Endodermal cell (in vitro differentiated cells): ENCODE results near the gene HIP1R. TPM values are rescaled to one million over a fixed set of nuclear protein-coding genes. Genes with fewer than 3 reads are reported as not detected.
"Not testable (repeated sequence)": the region's sequence is repeated elsewhere in the genome, so short reads cannot be mapped to it uniquely, and the experiment has no call there.

Experiments used
- DNase-seq: peaks from one replicate; pipeline ENCODE4 v3.0.0-alpha.2; 2017
- H3K27ac ChIP-seq: 2 replicates; pipeline ENCODE4 v1.5.1; 2013; ENCODE audit warnings: mild to moderate bottlenecking, low read depth, low read length, moderate library complexity
- H3K27me3 ChIP-seq: 2 replicates; pipeline ENCODE4 v1.6.1; 2013; ENCODE audit warnings: mild to moderate bottlenecking, low read length, moderate library complexity; ENCODE audit not compliant: insufficient read depth, control insufficient read depth, poor library complexity, severe bottlenecking
- H3K36me3 ChIP-seq: 2 replicates; pipeline ENCODE4 v1.7.0; 2013; ENCODE audit warnings: mild to moderate bottlenecking, low read length, moderate library complexity; ENCODE audit not compliant: control insufficient read depth, insufficient read depth
- H3K4me1 ChIP-seq: one replicate; pipeline ENCODE4 v1.7.0; 2013; ENCODE audit warnings: low read length; ENCODE audit not compliant: control insufficient read depth, insufficient read depth
- H3K4me3 ChIP-seq: 2 replicates; pipeline ENCODE4 v1.5.1; 2013; ENCODE audit warnings: mild to moderate bottlenecking, low read length, moderate library complexity
- H3K9ac ChIP-seq: 2 replicates; pipeline ENCODE4 v1.6.1; 2013; ENCODE audit warnings: mild to moderate bottlenecking, low read length, moderate library complexity; ENCODE audit not compliant: poor library complexity, severe bottlenecking; ENCODE audit errors: extremely low read depth
- H3K9me3 ChIP-seq: 2 replicates; pipeline ENCODE4 v1.6.1; 2013; ENCODE audit warnings: mild to moderate bottlenecking, low read length, moderate library complexity; ENCODE audit not compliant: control insufficient read depth
- H3K27ac Mint-ChIP-seq: 2 replicates; pipeline ENCODE4 v1.8.0; 2020; ENCODE audit warnings: mixed read lengths
- H3K27me3 Mint-ChIP-seq: 2 replicates; pipeline ENCODE4 v1.8.0; 2021; ENCODE audit warnings: mild to moderate bottlenecking, mixed read lengths; ENCODE audit not compliant: insufficient read depth
- H3K36me3 Mint-ChIP-seq: 2 replicates; pipeline ENCODE4 v1.8.0; 2020; ENCODE audit warnings: low read depth, mixed read lengths
- H3K4me1 Mint-ChIP-seq: 2 replicates; pipeline ENCODE4 v1.8.0; 2020; ENCODE audit warnings: mixed read lengths
- H3K4me3 Mint-ChIP-seq: 2 replicates; pipeline ENCODE4 v1.8.0; 2020; ENCODE audit warnings: mild to moderate bottlenecking, moderate library complexity, mixed read lengths
- H3K9me3 Mint-ChIP-seq: 2 replicates; pipeline ENCODE4 v1.8.0; 2020; ENCODE audit warnings: mild to moderate bottlenecking, mixed read lengths
- CTCF ChIP-seq: fragments of 200-600 bp; sonication (generic); conservative IDR thresholded peaks from 2 replicates; pipeline ENCODE4 v1.5.0; 2021; ENCODE audit warnings: antibody characterized with exemption, mild to moderate bottlenecking
- whole genome bisulfite sequencing, 2 experiments: methylation state at CpG; one replicate each; pipeline versions ENCODE4 v1.1.5 to v1.1.7; 2013; ENCODE audit warnings: missing lambda C conversion rate in 2 of 2, mixed read lengths in 1 of 2; ENCODE audit not compliant: insufficient coverage in 1 of 2, insufficient read length in 1 of 2; 5-methylcytosine and 5-hydroxymethylcytosine counted together
- total RNA-seq, 2 donors: library from RNA; stranded (reverse); fragmentation: NEBNext Ultra II Directional in 1 of 2; extraction: Animal tissue kit (Norgen Biotek cat#: 25700) in 1 of 2; gene quantifications; 2 replicates in 1 of 2; 3 replicates in 1 of 2; pipeline ENCODE4 v1.2.1, GENCODE V29; 2021

The HIP1R gene
- total RNA-seq, 2 donors from 2014 or later = 24.5 to 24.9 TPM

- peak; percentile 47 for DNase-seq
- H3K27me3 Mint-ChIP-seq = peaks cover 100% of the 10 kb centered on the region
- Histone ChIP-seq H3K27me3 (peaks cover 82% of the 10 kb centered on the region), H3K27ac (no peak overlapping the region), H3K4me3 (no peak overlapping the region), H3K9me3 (no peaks in the 10 kb centered on the region), H3K4me1 (peaks cover 11% of the 10 kb centered on the region), H3K36me3 (peaks cover 23% of the 10 kb centered on the region), H3K9ac (no peak overlapping the region)
- H3K36me3 Mint-ChIP-seq = peaks cover 36% of the 10 kb centered on the region
- H3K4me1 Mint-ChIP-seq = peaks cover 31% of the 10 kb centered on the region
- no peak for TF ChIP-seq CTCF
- no peak overlapping the region for H3K4me3 Mint-ChIP-seq
- 40 to 59% methylated on average over 3 to 4 of the region's 4 CpGs for WGBS, 2 experiments
- no peaks in the 10 kb centered on the region for H3K9me3 Mint-ChIP-seq
- no peak overlapping the region for H3K27ac Mint-ChIP-seq
Measured at GRCh38 chr12:122873540-122873939, 38.3 kb downstream of the HIP1R start.

- Histone ChIP-seq H3K36me3 (peaks cover 20% of the 10 kb centered on the region), H3K4me1 (peaks cover 11% of the 10 kb centered on the region), H3K27me3 (peaks cover 82% of the 10 kb centered on the region), H3K4me3 (no peak overlapping the region), H3K9me3 (no peaks in the 10 kb centered on the region), H3K9ac (no peak overlapping the region), H3K27ac (no peak overlapping the region)
- Mint-ChIP-seq H3K27me3 (peaks cover 100% of the 10 kb centered on the region), H3K9me3 (no peaks in the 10 kb centered on the region), H3K36me3 (peaks cover 31% of the 10 kb centered on the region), H3K4me3 (no peak overlapping the region), H3K27ac (no peak overlapping the region), H3K4me1 (peaks cover 31% of the 10 kb centered on the region)
- DNase-seq = peak; percentile 74
- WGBS, 2 experiments = 48 to 49% methylated on average over 10 to 12 of the region's 12 CpGs
- TF ChIP-seq CTCF = peak; percentile 48
Measured at GRCh38 chr12:122874081-122874480, 38.8 kb downstream of the HIP1R start.

- H3K27ac Mint-ChIP-seq = no peak overlapping the region
- DNase-seq = peak; percentile 53
Measured at GRCh38 chr12:122875590-122876220, 40.4 kb downstream of the HIP1R start.

GRCh38 chr12:122876281-122876680 is 41.0 kb downstream of the HIP1R start:
- not testable (repeated sequence) for H3K27ac ChIP-seq, H3K36me3 ChIP-seq, H3K4me3 Mint-ChIP-seq, H3K9me3 Mint-ChIP-seq, H3K9ac ChIP-seq, H3K4me3 ChIP-seq, H3K4me1 ChIP-seq, DNase-seq, H3K27ac Mint-ChIP-seq, H3K9me3 ChIP-seq
- Mint-ChIP-seq H3K27me3 (peaks cover 94% of the 10 kb centered on the region), H3K4me1 (peaks cover 34% of the 10 kb centered on the region), H3K36me3 (peaks cover 11% of the 10 kb centered on the region)
- H3K27me3 ChIP-seq = peaks cover 61% of the 10 kb centered on the region
- 96 to 100% methylated on average over 1 to 5 of the region's 5 CpGs for WGBS, 2 experiments

More at GRCh38 chr12:122875590-122876220, 40.4 kb downstream of the HIP1R start:
- Histone ChIP-seq H3K36me3 (peaks cover 9% of the 10 kb centered on the region), H3K4me1 (peaks cover 11% of the 10 kb centered on the region), H3K4me3 (no peak overlapping the region), H3K9ac (no peak overlapping the region), H3K9me3 (no peaks in the 10 kb centered on the region), H3K27ac (peak overlapping the region; percentile 34), H3K27me3 (peaks cover 66% of the 10 kb centered on the region)
- 67% methylated on average over 7 of the region's 7 CpGs; no CpG with 5 or more reads in 1 of the 2 experiments for WGBS, 2 experiments
- no peak for TF ChIP-seq CTCF
- Mint-ChIP-seq H3K9me3 (no peaks in the 10 kb centered on the region), H3K4me3 (no peak overlapping the region), H3K4me1 (peaks cover 35% of the 10 kb centered on the region), H3K27me3 (peaks cover 100% of the 10 kb centered on the region), H3K36me3 (peaks cover 15% of the 10 kb centered on the region)
